Breast epithelium (tissue), 4 donors: ENCODE measurements around the gene HHIP. TPM values are rescaled to one million over a fixed set of nuclear protein-coding genes. Genes with fewer than 3 reads are reported as not detected.
"Not testable (repeated sequence)": the region's sequence is repeated elsewhere in the genome, so short reads cannot be mapped to it uniquely, and the experiment has no call there.

Experiments used
- DNase-seq, 2 donors: peaks; one replicate each; pipeline ENCODE4 v3.0.0-alpha.2; 2019; ENCODE audit warnings: low spot score in 2 of 2
- H3K27ac ChIP-seq, 2 donors: fragments of 200-600 bp; sonication (generic) in 1 of 2; one replicate each; pipeline ENCODE4 v1.5.1; 2016 to 2019; ENCODE audit warnings: mild to moderate bottlenecking in 1 of 2
- H3K27me3 ChIP-seq, 2 donors: fragments of 200-600 bp; sonication (generic) in 1 of 2; one replicate each; pipeline versions ENCODE4 v1.5.1 to v1.6.0; 2017 to 2019; ENCODE audit warnings: control low read depth in 1 of 2, mild to moderate bottlenecking in 1 of 2
- H3K36me3 ChIP-seq: fragments of 200-600 bp; one replicate; pipeline ENCODE4 v1.5.1; 2019
- H3K4me1 ChIP-seq, 2 donors: fragments of 200-600 bp; sonication (generic); one replicate each; pipeline ENCODE4 v1.5.1; 2016 to 2019; ENCODE audit warnings: control low read depth in 1 of 2
- H3K4me3 ChIP-seq, 3 donors: fragments of 200-600 bp; sonication (generic); 1 replicate in 2 of 3; 2 replicates in 1 of 3; pipeline ENCODE4 v1.5.1; 2016 to 2019; ENCODE audit warnings: mild to moderate bottlenecking in 3 of 3, moderate library complexity in 2 of 3
- H3K9me3 ChIP-seq, 2 donors: fragments of 200-600 bp; sonication (generic) in 1 of 2; one replicate each; pipeline ENCODE4 v1.5.1; 2016 to 2019; ENCODE audit warnings: control low read depth in 1 of 2
- CTCF ChIP-seq, 3 donors: fragments of 450-650 bp; IDR thresholded peaks; one replicate each; pipeline ENCODE4 v1.5.1; 2016 to 2017; ENCODE audit warnings: antibody characterized with exemption in 3 of 3, mild to moderate bottlenecking in 3 of 3, moderate library complexity in 3 of 3
- POLR2A ChIP-seq: fragments of 450-650 bp; IDR thresholded peaks from one replicate; pipeline ENCODE4 v1.6.1; 2016; ENCODE audit warnings: antibody characterized with exemption, mild to moderate bottlenecking, moderate library complexity
- POLR2AphosphoS5 ChIP-seq, 3 donors: sonication (generic); formaldehyde crosslinking; IDR thresholded peaks; one replicate each; pipeline ENCODE4 v1.6.1; 2017; ENCODE audit warnings: antibody characterized with exemption in 3 of 3
- intact Hi-C: fragments of 100-400 bp; cut with DNase I; formaldehyde crosslinking; loops from one replicate; pipeline ENCODE4 v1.15.1; 2023; ENCODE audit warnings: low total_unique reads
- total RNA-seq, 3 donors: library from RNA; depleted of rRNA; stranded (reverse); fragments of >200 nt; gene quantifications; one replicate each; pipeline ENCODE4 v1.1.0, GENCODE V29; 2016

Gene HHIP
- total RNA-seq, 3 donors from 2014 or later, result under 0.01 to 1.0 (median 0.48) TPM

GRCh38 chr4:144740316-144740715 lies 94.4 kb downstream of the HHIP start:
- H3K27ac ChIP-seq, result no peak overlapping the region
- H3K4me3 ChIP-seq, result no peak overlapping the region
- no peak for TF ChIP-seq POLR2A
- no peaks in the 10 kb centered on the region for H3K36me3 ChIP-seq
- no peaks in the 10 kb centered on the region for H3K27me3 ChIP-seq
- no peak for DNase-seq
- H3K9me3 ChIP-seq, result no peaks in the 10 kb centered on the region
- intact Hi-C loops, result no loop called here
- no peaks in the 10 kb centered on the region for H3K4me1 ChIP-seq

GRCh38 chr4:144748814-144749555 lies 103.0 kb downstream of the HHIP start:
- Histone ChIP-seq H3K27ac (no peak overlapping the region), H3K4me1 (no peaks in the 10 kb centered on the region), H3K9me3 (no peaks in the 10 kb centered on the region), H3K4me3 (no peak overlapping the region), H3K27me3 (no peaks in the 10 kb centered on the region), H3K36me3 (no peaks in the 10 kb centered on the region)
- TF ChIP-seq CTCF (IDR thresholded peaks at IDR 0.05) (no peak), POLR2AphosphoS5 (IDR thresholded peaks at IDR 0.05) (no peak), POLR2A (no peak)
- no peak for DNase-seq
- intact Hi-C loops, result no loop called here

- intact Hi-C loops, result no loop called here
- Histone ChIP-seq H3K27me3 (no peaks in the 10 kb centered on the region), H3K4me1 (no peaks in the 10 kb centered on the region), H3K4me3 (no peak overlapping the region), H3K36me3 (no peaks in the 10 kb centered on the region), H3K9me3 (no peaks in the 10 kb centered on the region), H3K27ac (no peak overlapping the region)
- DNase-seq, result no peak
- TF ChIP-seq POLR2AphosphoS5 (IDR thresholded peaks at IDR 0.05) (no peak), CTCF (IDR thresholded peaks at IDR 0.05) (no peak), POLR2A (no peak)
Measured at GRCh38 chr4:144750348-144750747, 104.4 kb downstream of the HHIP start.

GRCh38 chr4:144754562-144755410 lies 108.8 kb downstream of the HHIP start:
- no peak overlapping the region for H3K27ac ChIP-seq
- no peak for DNase-seq

GRCh38 chr4:144757969-144758368 lies 112.0 kb downstream of the HHIP start:
- Histone ChIP-seq H3K4me1 (no peaks in the 10 kb centered on the region), H3K27me3 (no peaks in the 10 kb centered on the region), H3K36me3 (no peaks in the 10 kb centered on the region), H3K9me3 (no peaks in the 10 kb centered on the region), H3K4me3 (no peak overlapping the region), H3K27ac (no peak overlapping the region)
- intact Hi-C loops, result no loop called here
- DNase-seq, result no peak
- TF ChIP-seq POLR2A, result no peak
- no peak for TF ChIP-seq POLR2AphosphoS5 (IDR thresholded peaks at IDR 0.05)
- no peak for TF ChIP-seq CTCF (IDR thresholded peaks at IDR 0.05)

More at GRCh38 chr4:144754562-144755410, 108.8 kb downstream of the HHIP start:
- H3K4me3 ChIP-seq, result no peak overlapping the region
- H3K27me3 ChIP-seq, result no peaks in the 10 kb centered on the region
- TF ChIP-seq POLR2AphosphoS5 (IDR thresholded peaks at IDR 0.05) (no peak), CTCF (IDR thresholded peaks at IDR 0.05) (no peak), POLR2A (no peak)
- H3K36me3 ChIP-seq, result no peaks in the 10 kb centered on the region
- no peaks in the 10 kb centered on the region for H3K4me1 ChIP-seq
- no peaks in the 10 kb centered on the region for H3K9me3 ChIP-seq
- intact Hi-C loops, result no loop called here

- intact Hi-C loops, H3K4me3 ChIP-seq: not testable (repeated sequence)
Measured at GRCh38 chr4:144768809-144769208, 122.9 kb downstream of the HHIP start.

More at GRCh38 chr4:144768809-144769208, 122.9 kb downstream of the HHIP start:
- H3K27ac ChIP-seq, H3K4me1 ChIP-seq, H3K36me3 ChIP-seq, H3K27me3 ChIP-seq, DNase-seq: not testable (repeated sequence)
- H3K9me3 ChIP-seq, result peaks cover 15 to 19% of the 10 kb centered on the region in 2 donors
